Renal cortical epithelial cell (primary cell): ENCODE results near the gene ATG3. TPM values are rescaled to one million over a fixed set of nuclear protein-coding genes. Genes with fewer than 3 reads are reported as not detected.
"Not testable (repeated sequence)": the region's sequence is repeated elsewhere in the genome, so short reads cannot be mapped to it uniquely, and the experiment has no call there.

Source experiments
- DNase-seq: peaks from one replicate; pipeline ENCODE4 v3.0.0-alpha.2; 2011; ENCODE audit warnings: low read depth
- total RNA-seq: library from RNA; depleted of rRNA; stranded (reverse); fragments of >200 nt; gene quantifications from 2 replicates; pipeline ENCODE4 v1.2.3, GENCODE V29; 2014

ATG3 gene
- total RNA-seq, 1 donor from 2014 or later = 57.1 TPM

- DNase-seq = no peak
Measured at GRCh38 chr3:112498914-112499711, 62.6 kb downstream of the ATG3 start, which contains the start of gene BTLA. Gene BTLA, minus strand, starts transcription at chr3:112499472. Its CDS starts 114 bp downstream, at chr3:112499358.

DNA sequence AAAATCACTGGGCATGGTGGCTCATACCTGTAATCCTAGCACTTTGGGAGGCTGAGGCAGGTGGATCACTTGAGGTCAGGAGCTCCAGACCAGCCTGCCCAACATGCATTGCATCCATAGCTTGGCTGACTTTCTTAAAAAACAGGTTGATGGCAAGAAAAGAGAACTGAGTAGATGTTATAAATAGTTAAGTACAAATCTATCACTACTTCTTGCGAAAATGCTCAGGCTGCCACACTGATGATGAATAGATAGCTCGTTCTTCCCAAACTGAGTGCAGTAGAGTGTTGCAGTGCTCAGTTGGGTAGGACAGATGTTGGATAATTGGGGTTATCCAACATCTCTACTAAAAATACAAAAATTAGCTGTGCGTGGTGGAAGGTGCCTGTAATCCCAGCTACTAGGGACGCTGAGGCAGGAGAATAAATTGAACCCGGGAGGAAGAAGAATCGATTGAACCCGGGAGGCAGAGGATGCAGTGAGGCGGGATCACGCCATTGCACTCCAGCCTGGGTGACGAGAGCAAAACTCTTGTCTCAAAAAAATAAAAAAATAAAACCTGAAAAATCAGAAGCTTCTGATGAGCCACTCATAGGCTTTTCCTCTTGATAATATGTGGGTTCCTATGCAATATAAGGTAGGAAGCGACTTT lies 63.7 kb downstream of the ATG3 start:
- no peak for DNase-seq

GRCh38 chr3:112496366-112497067 lies 65.2 kb downstream of the ATG3 start:
- DNase-seq = no peak

DNA sequence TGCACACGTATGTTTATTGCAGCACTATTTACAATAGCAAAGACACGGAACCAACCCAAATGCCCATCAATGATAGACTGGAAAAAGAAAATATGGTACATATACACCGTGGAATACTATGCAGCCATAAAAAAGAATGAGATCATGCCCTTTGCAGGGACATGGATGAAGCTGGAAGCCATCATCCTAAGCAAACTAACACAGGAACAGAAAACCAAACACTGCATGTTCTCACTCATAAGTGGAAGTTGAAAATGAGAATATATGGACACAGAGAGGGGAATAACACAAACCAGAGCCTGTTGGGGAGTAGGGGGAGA lies 67.4 kb downstream of the ATG3 start:
- not testable (repeated sequence) for DNase-seq

- DNase-seq = no peak
Measured at GRCh38 chr3:112492124-112492523, 69.6 kb downstream of the ATG3 start.

- no peak for DNase-seq
Measured at GRCh38 chr3:112491373-112491772, 70.4 kb downstream of the ATG3 start.

DNA sequence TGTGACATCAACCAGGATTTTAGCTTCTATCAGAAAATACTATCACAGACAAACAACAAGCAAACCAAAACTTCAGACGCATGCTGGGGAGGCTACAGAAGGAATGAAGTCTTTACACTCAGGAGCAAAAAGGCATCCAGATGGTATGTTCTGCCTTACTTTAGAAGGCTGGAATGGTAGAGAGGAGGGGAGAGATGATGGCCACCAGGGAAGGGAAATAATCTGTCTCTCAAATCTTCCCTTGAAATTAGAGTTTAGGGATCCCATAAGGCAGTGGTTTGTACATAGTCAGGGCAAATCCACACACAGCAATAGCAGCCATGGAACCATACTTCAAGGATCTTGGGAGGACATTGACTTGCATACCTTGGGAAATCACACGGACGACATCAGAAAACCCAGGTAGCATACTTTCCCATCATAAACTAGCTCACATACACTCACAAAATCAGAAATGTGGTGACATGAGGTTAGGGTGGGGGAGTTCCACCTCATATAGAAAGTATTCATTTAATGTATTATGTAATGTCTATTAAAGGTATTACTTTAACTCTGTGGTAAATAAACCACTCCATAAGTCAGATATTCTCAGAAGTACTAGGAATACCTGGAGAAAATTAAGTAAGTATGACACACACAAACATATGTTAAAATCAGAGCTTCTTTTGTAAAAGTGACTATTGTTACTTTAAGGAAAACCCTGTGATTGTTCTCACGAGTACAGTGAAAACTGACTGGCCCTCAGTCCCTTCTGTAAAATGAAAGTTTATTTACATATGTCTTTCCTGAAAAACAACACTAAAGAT lies 71.9 kb downstream of the ATG3 start:
- no peak for DNase-seq

DNA sequence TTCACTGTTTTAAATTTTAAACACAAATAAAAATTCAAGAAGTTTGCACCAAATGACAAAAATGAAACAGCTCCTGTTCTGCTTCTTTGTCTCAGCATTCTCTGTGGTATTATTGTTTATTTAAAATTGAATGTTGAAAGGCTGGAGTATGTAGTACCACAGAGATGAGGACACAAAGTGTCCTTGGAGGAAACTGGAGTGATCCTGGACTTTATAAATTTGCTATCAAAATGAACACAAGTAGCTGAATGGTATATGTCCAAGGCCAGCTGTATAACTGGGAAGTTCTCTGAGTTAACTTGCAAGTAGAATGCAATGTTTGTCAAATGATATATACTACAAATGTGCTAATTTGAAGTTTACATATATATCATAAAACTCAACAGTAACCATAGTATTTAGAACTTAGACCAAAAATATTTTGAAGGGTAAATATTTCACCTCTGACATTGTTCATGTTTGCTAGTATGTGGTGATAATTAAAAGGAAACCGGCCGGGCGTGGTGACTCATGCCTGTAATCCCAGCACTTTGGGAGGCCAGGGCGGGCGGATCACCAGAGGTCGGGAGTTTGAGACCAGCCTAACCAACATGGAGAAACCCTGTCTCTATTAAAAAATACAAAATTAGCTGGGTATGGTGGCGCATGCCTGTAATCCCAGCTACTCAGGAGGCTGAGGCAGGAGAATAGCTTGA lies 74.8 kb downstream of the ATG3 start:
- DNase-seq = no peak

- no peak for DNase-seq
Measured at GRCh38 chr3:112484352-112484751, 77.4 kb downstream of the ATG3 start.

DNA sequence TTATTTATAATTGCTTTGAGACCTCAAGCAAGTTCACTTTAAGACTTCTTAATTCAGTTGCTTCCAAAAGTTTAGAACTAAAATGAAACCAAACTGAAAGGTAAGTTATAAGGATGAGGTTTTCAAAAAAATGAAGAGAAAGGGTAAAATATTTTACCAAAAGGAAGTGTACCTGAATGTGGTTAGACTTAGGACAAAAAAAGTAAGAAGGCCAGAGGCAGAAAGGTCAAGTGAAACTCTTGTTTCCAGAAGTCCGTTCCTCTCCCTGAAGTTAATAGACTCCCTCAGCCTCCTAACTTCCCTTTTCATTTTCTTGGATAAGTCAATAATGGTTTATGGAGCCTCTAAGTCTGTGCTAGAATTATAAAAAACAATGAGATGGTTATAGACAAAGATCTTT lies 79.1 kb downstream of the ATG3 start:
- no peak for DNase-seq

Other genes with a start within 250 kb of the ATG3 start
- 1.9 and 2.3 TPM in 2 replicates for gene CD200, start 228.8 kb downstream of the ATG3 start, total RNA-seq
- 0.10 and 0.17 TPM in 2 replicates for gene BTLA, start 62.5 kb downstream of the ATG3 start, total RNA-seq
- 32.0 and 70.2 TPM in 2 replicates for gene SLC35A5, start 83 bp upstream of the ATG3 start, total RNA-seq
- gene CCDC80, start 79.2 kb upstream of the ATG3 start, total RNA-seq = 92.2 and 151 TPM in 2 replicates